ENCODE measurements around the gene TLR5. TPM values are rescaled to one million over a fixed set of nuclear protein-coding genes. Genes with fewer than 3 reads are reported as not detected.

Gene TLR5
- polyA plus RNA-seq, 1 donor (not counting 4 experiments of a cell fraction or from before 2014, with no cell fraction given): 1.3 TPM

GRCh38 chr1:223102797-223103533 is 40.1 kb downstream of the TLR5 start:
- H3K9me3 ChIP-seq (ENCODE audit: control insufficient read depth, low read depth, low read length): no peaks in the 10 kb centered on the region
- H3K4me2 ChIP-seq (ENCODE audit: control insufficient read depth, extremely low read depth, insufficient read depth, low read depth, low read length): no peak overlapping the region
- DNase-seq (ENCODE audit: low read depth, low spot score) (no peak), FAIRE-seq (no peak)
- no peaks in the 10 kb centered on the region for H3K79me2 ChIP-seq (ENCODE audit: control insufficient read depth, insufficient read depth, low read length)
- dilution Hi-C loops (cut with MboI; ENCODE audit: extremely low pct_ligation_motif_present, low sequenced_read_pairs): no loop called here
- no peak overlapping the region for H2AFZ ChIP-seq (ENCODE audit: control insufficient read depth, low read length)
- no peaks in the 10 kb centered on the region for H3K9me1 ChIP-seq (ENCODE audit: control insufficient read depth, extremely low read depth, insufficient read depth, low read length)
- H3K27me3 ChIP-seq (ENCODE audit: control insufficient read depth, extremely low read depth, insufficient read depth, low read length): no peaks in the 10 kb centered on the region
- H3K27ac ChIP-seq (ENCODE audit: control insufficient read depth, insufficient read depth, low read length): no peak overlapping the region
- H4K20me1 ChIP-seq (ENCODE audit: control insufficient read depth, extremely low read depth, insufficient read depth, low read length): no peaks in the 10 kb centered on the region
- no peak overlapping the region for H3K4me3 ChIP-seq (ENCODE audit: control insufficient read depth in 2 of 3, extremely low read depth in 1 of 3, insufficient read depth in 2 of 3, low read depth in 1 of 3, low read length in 3 of 3)
- H3K4me1 ChIP-seq (ENCODE audit: control insufficient read depth, extremely low read depth, insufficient read depth, low read length): no peaks in the 10 kb centered on the region
- no peak overlapping the region for H3K9ac ChIP-seq (ENCODE audit: control insufficient read depth, extremely low read depth, insufficient read depth, low read length)
- H3K36me3 ChIP-seq (ENCODE audit: control insufficient read depth in 2 of 2, extremely low read depth in 1 of 2, insufficient read depth in 2 of 2, low read length in 2 of 2): no peaks in the 10 kb centered on the region
- TF ChIP-seq CTCF (optimal IDR thresholded peaks at IDR 0.05 in 1 of 3, IDR thresholded peaks at IDR 0.05 in 1 of 3, conservative IDR thresholded peaks at IDR 0.05 in 1 of 3; ENCODE audit: extremely low read depth in 1 of 3, insufficient read depth in 2 of 3, low read length in 3 of 3): no peak
- TF ChIP-seq EZH2 (IDR thresholded peaks at IDR 0.05; ENCODE audit: low read length): no peak

GRCh38 chr1:223097713-223098112 is 45.3 kb downstream of the TLR5 start:
- no peaks in the 10 kb centered on the region for H3K4me1 ChIP-seq (ENCODE audit: control insufficient read depth, extremely low read depth, insufficient read depth, low read length)
- H4K20me1 ChIP-seq (ENCODE audit: control insufficient read depth, extremely low read depth, insufficient read depth, low read length): no peaks in the 10 kb centered on the region
- no peak overlapping the region for H2AFZ ChIP-seq (ENCODE audit: control insufficient read depth, low read length)
- H3K36me3 ChIP-seq (ENCODE audit: control insufficient read depth in 2 of 2, extremely low read depth in 1 of 2, insufficient read depth in 2 of 2, low read length in 2 of 2): no peaks in the 10 kb centered on the region
- no peaks in the 10 kb centered on the region for H3K9me1 ChIP-seq (ENCODE audit: control insufficient read depth, extremely low read depth, insufficient read depth, low read length)
- H3K79me2 ChIP-seq (ENCODE audit: control insufficient read depth, insufficient read depth, low read length): no peaks in the 10 kb centered on the region
- H3K27ac ChIP-seq (ENCODE audit: control insufficient read depth, insufficient read depth, low read length): no peak overlapping the region
- no peak overlapping the region for H3K9ac ChIP-seq (ENCODE audit: control insufficient read depth, extremely low read depth, insufficient read depth, low read length)
- no peaks in the 10 kb centered on the region for H3K9me3 ChIP-seq (ENCODE audit: control insufficient read depth, low read depth, low read length)
- no peaks in the 10 kb centered on the region for H3K27me3 ChIP-seq (ENCODE audit: control insufficient read depth, extremely low read depth, insufficient read depth, low read length)
- no peak for FAIRE-seq
- H3K4me3 ChIP-seq (ENCODE audit: control insufficient read depth in 2 of 3, extremely low read depth in 1 of 3, insufficient read depth in 2 of 3, low read depth in 1 of 3, low read length in 3 of 3): no peak overlapping the region
- TF ChIP-seq CTCF (optimal IDR thresholded peaks at IDR 0.05 in 1 of 3, IDR thresholded peaks at IDR 0.05 in 1 of 3, conservative IDR thresholded peaks at IDR 0.05 in 1 of 3; ENCODE audit: extremely low read depth in 1 of 3, insufficient read depth in 2 of 3, low read length in 3 of 3): no peak
- TF ChIP-seq EZH2 (IDR thresholded peaks at IDR 0.05; ENCODE audit: low read length): no peak
- dilution Hi-C loops (cut with MboI; ENCODE audit: extremely low pct_ligation_motif_present, low sequenced_read_pairs): loop anchor here (25.0 kb wide), 1 partner anchor 310 kb away; no protein-coding TSS in a partner anchor
- no peak overlapping the region for H3K4me2 ChIP-seq (ENCODE audit: control insufficient read depth, extremely low read depth, insufficient read depth, low read depth, low read length)
- DNase-seq (ENCODE audit: low read depth, low spot score): no peak
